ENCODE data around the gene URM1.
A peak's percentile ranks its signal among the peaks of the same experiment; 100 is the strongest.

URM1 gene

GRCh38 chr9:128416014-128416413 lies 44.8 kb downstream of the URM1 start:
- Histone ChIP-seq H3K27me3 (replicated peaks) (peaks cover 5% of the 10 kb centered on the region), H3K27ac (no peak overlapping the region), H3K4me3 (ENCODE audit: low read depth, low read length) (no peak overlapping the region), H3K36me3 (replicated peaks) (no peaks in the 10 kb centered on the region)
- TF ChIP-seq, protein P1, sequence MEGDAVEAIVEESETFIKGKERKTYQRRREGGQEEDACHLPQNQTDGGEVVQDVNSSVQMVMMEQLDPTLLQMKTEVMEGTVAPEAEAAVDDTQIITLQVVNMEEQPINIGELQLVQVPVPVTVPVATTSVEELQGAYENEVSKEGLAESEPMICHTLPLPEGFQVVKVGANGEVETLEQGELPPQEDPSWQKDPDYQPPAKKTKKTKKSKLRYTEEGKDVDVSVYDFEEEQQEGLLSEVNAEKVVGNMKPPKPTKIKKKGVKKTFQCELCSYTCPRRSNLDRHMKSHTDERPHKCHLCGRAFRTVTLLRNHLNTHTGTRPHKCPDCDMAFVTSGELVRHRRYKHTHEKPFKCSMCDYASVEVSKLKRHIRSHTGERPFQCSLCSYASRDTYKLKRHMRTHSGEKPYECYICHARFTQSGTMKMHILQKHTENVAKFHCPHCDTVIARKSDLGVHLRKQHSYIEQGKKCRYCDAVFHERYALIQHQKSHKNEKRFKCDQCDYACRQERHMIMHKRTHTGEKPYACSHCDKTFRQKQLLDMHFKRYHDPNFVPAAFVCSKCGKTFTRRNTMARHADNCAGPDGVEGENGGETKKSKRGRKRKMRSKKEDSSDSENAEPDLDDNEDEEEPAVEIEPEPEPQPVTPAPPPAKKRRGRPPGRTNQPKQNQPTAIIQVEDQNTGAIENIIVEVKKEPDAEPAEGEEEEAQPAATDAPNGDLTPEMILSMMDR (IDR thresholded peaks at IDR 0.05; ENCODE audit: low read depth, low read length, missing control alignments): no peak
- in situ Hi-C loops (cut with HindIII; ENCODE audit: low pct_ligation_motif_present, low sequenced_read_pairs): no loop called here
- no peak for DNase-seq

DNA sequence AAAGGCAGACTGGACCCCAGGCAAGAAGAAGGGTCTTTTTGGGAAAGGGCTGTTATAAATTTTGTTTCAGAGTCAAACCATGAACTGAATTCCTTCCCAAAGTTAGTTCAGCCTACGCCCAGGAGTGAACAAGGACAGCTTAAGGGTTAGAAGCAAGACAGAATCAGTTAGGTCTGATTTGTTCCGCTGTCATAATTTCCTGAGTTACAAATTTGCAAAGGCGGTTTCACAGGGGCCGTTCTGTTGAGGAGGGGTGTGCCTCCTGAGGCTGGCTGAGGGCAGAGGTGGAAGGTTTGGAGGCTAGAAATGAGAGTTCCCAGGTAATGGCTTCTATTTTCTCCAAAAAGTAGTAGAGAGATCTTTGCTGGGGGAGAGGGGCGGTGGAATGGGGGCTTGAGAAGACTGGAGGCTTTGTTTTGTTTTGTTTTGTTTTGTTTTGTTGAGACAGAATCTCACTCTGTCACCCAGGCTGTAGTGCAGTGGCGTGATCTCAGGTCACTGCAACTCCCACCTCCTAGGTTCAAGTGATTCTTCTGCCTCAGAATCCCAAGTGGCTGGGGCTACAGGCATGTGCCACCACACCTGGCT lies 45.4 kb downstream of the URM1 start:
- H3K27me3 ChIP-seq (replicated peaks): peaks cover 5% of the 10 kb centered on the region
- TF ChIP-seq, protein P1 (IDR thresholded peaks at IDR 0.05; ENCODE audit: low read depth, low read length, missing control alignments): no peak

DNA sequence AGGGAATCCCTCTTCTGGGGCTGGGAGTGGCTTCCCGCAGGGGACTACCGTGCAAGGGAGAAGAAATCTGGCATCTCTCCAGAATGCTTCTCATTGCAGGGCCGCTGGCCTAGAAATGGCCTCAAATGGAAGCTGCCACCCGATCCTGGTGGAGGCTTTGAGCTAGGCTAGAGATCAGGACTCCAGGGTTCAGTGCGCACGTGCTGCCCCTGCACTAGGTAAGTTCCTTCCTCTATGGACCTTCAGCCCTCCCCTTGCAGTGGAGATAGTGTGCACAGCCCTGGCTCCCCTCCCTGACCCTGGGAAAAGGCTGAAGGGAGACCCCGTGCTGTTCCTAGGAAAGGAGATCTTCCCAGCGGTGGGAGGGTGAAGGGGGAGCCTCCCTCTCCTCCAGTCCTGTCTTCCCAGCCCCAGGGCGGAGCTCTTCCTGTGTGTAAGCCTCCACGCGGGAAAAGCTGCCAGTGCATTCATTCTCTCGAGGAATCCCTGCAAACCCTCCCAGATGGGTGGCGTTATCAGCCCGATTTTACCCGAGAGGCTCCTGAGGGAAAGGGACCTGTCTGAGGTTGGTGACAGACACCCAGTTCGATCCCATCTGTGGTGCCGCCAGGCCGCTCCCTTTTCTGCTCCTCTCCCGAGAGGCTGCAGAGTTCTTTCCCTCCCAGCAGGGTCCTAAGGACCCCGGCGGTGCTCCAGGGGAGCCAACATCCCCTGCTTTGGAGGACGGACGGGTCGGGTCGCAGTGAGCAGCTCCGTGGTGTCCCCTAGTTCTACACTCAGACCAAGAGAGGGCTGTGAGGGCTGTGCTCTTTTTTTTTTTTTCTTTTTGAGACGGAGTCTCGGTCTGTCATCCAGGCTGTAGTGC lies 48.1 kb downstream of the URM1 start:
- Histone ChIP-seq H3K4me3 (ENCODE audit: low read depth, low read length) (peak overlapping the region; percentile 29), H3K27me3 (replicated peaks) (peaks cover 3% of the 10 kb centered on the region), H3K27ac (no peak overlapping the region), H3K36me3 (replicated peaks) (peaks cover 5% of the 10 kb centered on the region)
- DNase-seq: no peak
- in situ Hi-C loops (cut with HindIII; ENCODE audit: low pct_ligation_motif_present, low sequenced_read_pairs): no loop called here
- TF ChIP-seq, protein P1 (IDR thresholded peaks at IDR 0.05; ENCODE audit: low read depth, low read length, missing control alignments): no peak

More for the DNA sequence above, 45.4 kb downstream of the URM1 start:
- Histone ChIP-seq H3K36me3 (replicated peaks) (no peaks in the 10 kb centered on the region), H3K4me3 (ENCODE audit: low read depth, low read length) (no peak overlapping the region), H3K27ac (no peak overlapping the region)
- in situ Hi-C loops (cut with HindIII; ENCODE audit: low pct_ligation_motif_present, low sequenced_read_pairs): no loop called here
- no peak for DNase-seq

GRCh38 chr9:128420060-128420650 lies 49.0 kb downstream of the URM1 start:
- in situ Hi-C loops (cut with HindIII; ENCODE audit: low pct_ligation_motif_present, low sequenced_read_pairs): no loop called here
- TF ChIP-seq, protein P1 (IDR thresholded peaks at IDR 0.05; ENCODE audit: low read depth, low read length, missing control alignments): peak; percentile 62
- no peaks in the 10 kb centered on the region for H3K27me3 ChIP-seq (replicated peaks)
- peaks cover 8% of the 10 kb centered on the region for H3K36me3 ChIP-seq (replicated peaks)
- no peak overlapping the region for H3K27ac ChIP-seq
- peak; percentile 31 for DNase-seq
- peak overlapping the region; percentile 72 for H3K4me3 ChIP-seq (ENCODE audit: low read depth, low read length)

GRCh38 chr9:128420651-128421481 lies 49.7 kb downstream of the URM1 start, which contains the start of gene CERCAM:
TSS of gene CERCAM (plus strand) at chr9:128420857. CDS start at chr9:128420878, 21 bp downstream.
- in situ Hi-C loops (cut with HindIII; ENCODE audit: low pct_ligation_motif_present, low sequenced_read_pairs): no loop called here
- H3K27me3 ChIP-seq (replicated peaks): no peaks in the 10 kb centered on the region
- peak within 1 kb of the TSS; percentile 72 for H3K4me3 ChIP-seq (ENCODE audit: low read depth, low read length)
- peak within 1 kb of the TSS; percentile 50 for H3K27ac ChIP-seq
- H3K36me3 ChIP-seq (replicated peaks): peaks cover 13% of the 10 kb centered on the region
- TF ChIP-seq, protein P1 (IDR thresholded peaks at IDR 0.05; ENCODE audit: low read depth, low read length, missing control alignments): peak; percentile 20
- DNase-seq: peak; percentile 19
